ENCODE measurements around the gene HSPB9. TPM values are rescaled to one million over a fixed set of nuclear protein-coding genes. Genes with fewer than 3 reads are reported as not detected.
"Not testable (repeated sequence)": the region's sequence is repeated elsewhere in the genome, so short reads cannot be mapped to it uniquely, and the experiment has no call there.

Gene HSPB9
- total RNA-seq, 1 experiment from 2014 or later: not detected

DNA sequence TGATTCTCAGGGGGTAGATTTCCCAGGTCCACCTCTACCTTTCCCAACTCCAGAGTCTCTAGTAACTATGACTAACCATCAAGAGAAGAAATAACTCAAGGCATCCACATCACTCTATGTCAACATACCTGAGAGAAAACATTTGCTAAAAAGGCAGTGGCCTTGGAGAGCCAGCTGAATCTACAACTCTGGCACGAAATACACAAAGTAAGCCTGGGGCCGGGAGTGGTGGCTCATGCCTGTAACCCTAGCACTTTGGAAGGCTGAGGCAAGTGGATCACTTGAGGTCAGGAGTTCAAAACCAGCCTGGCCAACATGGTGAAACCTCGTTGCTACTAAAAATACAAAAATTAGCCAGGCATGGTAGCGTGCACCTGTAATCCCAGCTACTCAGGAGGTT lies 20.5 kb downstream of the HSPB9 start:
- not testable (repeated sequence) for DNase-seq (ENCODE audit: low spot score)

- DNase-seq (ENCODE audit: low spot score): no peak
Observed at GRCh38 chr17:42146911-42147607, 24.5 kb downstream of the HSPB9 start.

GRCh38 chr17:42153919-42154742 lies 31.5 kb downstream of the HSPB9 start:
- no peak for DNase-seq (ENCODE audit: low spot score)

GRCh38 chr17:42155614-42156045 lies 33.0 kb downstream of the HSPB9 start:
- no peak for DNase-seq (ENCODE audit: low spot score)

DNA sequence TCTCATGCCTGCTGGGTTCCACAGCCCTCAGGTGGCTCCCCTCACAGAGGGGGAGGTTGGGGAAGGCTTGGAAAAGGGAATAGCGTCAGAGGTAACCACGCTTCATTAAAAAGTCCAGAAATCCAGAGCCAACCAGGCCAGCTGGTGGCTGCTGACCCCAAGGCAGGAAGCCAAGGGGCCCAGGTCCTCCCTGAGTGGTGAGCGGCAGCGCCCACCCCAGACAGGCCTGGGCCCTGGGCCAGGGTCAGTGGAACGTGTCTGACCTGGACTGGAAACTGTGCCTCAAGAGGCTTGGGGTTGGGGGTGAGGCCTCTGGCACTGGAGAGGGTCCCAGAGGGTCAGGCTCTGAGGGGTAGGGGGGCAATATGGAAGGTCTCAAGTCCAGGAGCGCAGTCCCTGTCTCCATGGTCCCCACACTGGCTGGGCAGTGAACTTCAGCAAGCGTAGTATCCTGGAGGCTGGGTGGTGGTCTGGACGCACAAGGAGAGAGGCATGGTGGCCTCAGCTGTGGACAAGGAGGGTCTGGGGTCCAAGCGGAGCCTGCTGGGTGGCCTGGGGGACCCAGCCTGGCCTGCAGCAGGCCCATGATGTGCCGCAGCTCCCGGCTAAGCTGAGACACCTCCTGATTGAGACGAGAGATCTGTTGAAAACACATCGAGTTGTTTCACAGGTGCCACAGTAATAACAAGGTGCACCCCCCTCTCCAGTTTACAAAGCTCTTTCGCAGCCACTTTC lies 37.4 kb downstream of the HSPB9 start:
- no peak for DNase-seq (ENCODE audit: low spot score)

DNA sequence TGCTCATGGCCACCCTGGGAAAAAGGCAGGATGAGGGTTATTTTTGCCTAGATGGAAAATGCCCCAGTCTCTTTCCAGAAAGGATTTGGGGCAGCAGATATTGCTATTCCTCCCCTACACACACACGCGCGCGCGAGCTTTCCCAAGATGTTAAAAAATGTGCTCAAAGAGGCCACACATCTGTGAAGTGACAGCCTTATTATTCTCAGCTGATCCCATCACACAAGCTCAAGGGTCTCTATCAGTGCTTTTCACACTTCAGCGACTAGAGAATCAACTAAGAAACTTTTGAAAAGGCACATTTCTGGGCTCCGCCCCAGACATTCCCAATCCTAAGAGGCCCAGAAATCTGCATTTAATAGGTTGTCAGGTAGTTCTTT lies 37.9 kb downstream of the HSPB9 start:
- no peak for DNase-seq (ENCODE audit: low spot score)

- peak; percentile 39 for DNase-seq (ENCODE audit: low spot score)
Observed at GRCh38 chr17:42163113-42163512, 40.5 kb downstream of the HSPB9 start.

GRCh38 chr17:42163696-42164407 lies 41.2 kb downstream of the HSPB9 start:
- DNase-seq (ENCODE audit: low spot score): peak; percentile 36

- no peak for DNase-seq (ENCODE audit: low spot score)
Observed at GRCh38 chr17:42165751-42166150, 43.1 kb downstream of the HSPB9 start.

GRCh38 chr17:42166196-42166763 lies 43.7 kb downstream of the HSPB9 start:
- DNase-seq (ENCODE audit: low spot score): no peak

DNA sequence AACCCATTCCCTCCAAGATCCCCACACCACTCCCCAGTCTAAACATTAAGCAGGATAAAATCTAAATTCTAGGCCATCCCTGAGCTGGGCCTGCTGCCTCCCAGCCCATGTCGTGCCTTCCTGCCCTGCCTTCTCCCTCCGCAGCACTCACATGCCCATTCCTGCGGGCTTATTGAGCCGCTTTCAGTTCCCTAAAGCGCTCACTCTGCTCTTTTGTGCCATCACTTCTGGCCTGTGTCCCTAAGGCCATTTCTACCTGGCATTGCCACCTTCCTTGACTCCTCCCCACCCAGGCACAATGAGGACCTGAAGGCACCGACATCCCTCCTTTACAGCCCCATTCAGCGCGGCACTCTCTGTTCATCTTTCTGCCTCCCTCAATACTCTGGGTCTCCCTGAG lies 45.2 kb downstream of the HSPB9 start:
- no peak for DNase-seq (ENCODE audit: low spot score)

DNA sequence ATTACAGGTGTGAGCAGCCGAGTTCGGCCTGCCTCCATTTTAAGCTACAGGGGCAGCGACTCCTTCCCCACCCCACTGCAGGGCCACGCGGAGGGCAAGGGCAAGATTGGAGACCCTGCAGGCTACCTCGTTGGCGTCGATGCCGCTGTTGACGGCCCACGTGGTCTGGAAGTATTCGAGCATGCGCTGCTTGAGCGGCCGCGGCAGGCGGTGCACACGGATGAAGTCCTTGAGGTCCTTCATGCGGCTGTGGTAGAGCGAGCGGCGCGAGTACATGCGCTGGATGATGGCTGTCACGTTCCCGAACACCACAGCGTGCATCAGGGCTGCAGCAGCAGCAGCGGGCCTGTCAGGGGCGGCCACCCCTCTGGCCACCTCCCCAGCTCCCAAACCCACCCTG lies 46.7 kb downstream of the HSPB9 start:
- no peak for DNase-seq (ENCODE audit: low spot score)

GRCh38 chr17:42171831-42172230 lies 49.2 kb downstream of the HSPB9 start:
- no peak for DNase-seq (ENCODE audit: low spot score)

Other genes starting within 250 kb of the HSPB9 start
- gene ACLY, start 203.9 kb upstream of the HSPB9 start, total RNA-seq (2014; rRNA removed; shearing (Covaris generic)): 185 and 194 TPM in 2 replicates
- gene ODAD4, start 192.2 kb upstream of the HSPB9 start, total RNA-seq (2014; rRNA removed; shearing (Covaris generic)): 0.55 and 0.64 TPM in 2 replicates
- 73.2 and 88.3 TPM in 2 replicates for gene CNP, start 156.0 kb upstream of the HSPB9 start, total RNA-seq (2014; rRNA removed; shearing (Covaris generic))
- gene DNAJC7, start 105.4 kb upstream of the HSPB9 start, total RNA-seq (2014; rRNA removed; shearing (Covaris generic)): 49.1 and 52.8 TPM in 2 replicates
- 50.1 and 62.1 TPM in 2 replicates for gene NKIRAS2, start 102.7 kb upstream of the HSPB9 start, total RNA-seq (2014; rRNA removed; shearing (Covaris generic))
- gene C17orf113, start 72.2 kb upstream of the HSPB9 start, total RNA-seq (2014; rRNA removed; shearing (Covaris generic)): 3.6 and 3.7 TPM in 2 replicates
- 0.08 and 0.37 TPM in 2 replicates for gene ZNF385C, start 24.3 kb upstream of the HSPB9 start, total RNA-seq (2014; rRNA removed; shearing (Covaris generic))
- gene DHX58, start 10.1 kb upstream of the HSPB9 start, total RNA-seq (2014; rRNA removed; shearing (Covaris generic)): 9.1 and 9.7 TPM in 2 replicates
- gene KAT2A, start 1.4 kb upstream of the HSPB9 start, total RNA-seq (2014; rRNA removed; shearing (Covaris generic)): 49.6 and 51.9 TPM in 2 replicates
- gene RAB5C, start 32.2 kb downstream of the HSPB9 start, total RNA-seq (2014; rRNA removed; shearing (Covaris generic)): 127 and 141 TPM in 2 replicates
- gene KCNH4, start 58.3 kb downstream of the HSPB9 start, total RNA-seq (2014; rRNA removed; shearing (Covaris generic)): not detected in 2 replicates
- not detected in 2 replicates for gene HCRT, start 62.6 kb downstream of the HSPB9 start, total RNA-seq (2014; rRNA removed; shearing (Covaris generic))
- 22.0 and 25.6 TPM in 2 replicates for gene GHDC, start 71.7 kb downstream of the HSPB9 start, total RNA-seq (2014; rRNA removed; shearing (Covaris generic))
- gene STAT5B, start 153.6 kb downstream of the HSPB9 start, total RNA-seq (2014; rRNA removed; shearing (Covaris generic)): 11.1 and 13.9 TPM in 2 replicates
- gene STAT5A, start 165.7 kb downstream of the HSPB9 start, total RNA-seq (2014; rRNA removed; shearing (Covaris generic)): 11.3 and 11.7 TPM in 2 replicates